Breast epithelium (tissue), 3 donors: ENCODE results near the gene OS9.

ENCODE experiments used
- POLR2A ChIP-seq: fragments of 450-650 bp; IDR thresholded peaks from one replicate; pipeline ENCODE4 v1.6.1; 2016; ENCODE audit warnings: antibody characterized with exemption, mild to moderate bottlenecking, moderate library complexity
- TF ChIP-seq, protein P1 (sequence below), 3 donors: fragments of 450-650 bp; IDR thresholded peaks; one replicate each; pipeline ENCODE4 v1.5.1; 2016 to 2017; ENCODE audit warnings: antibody characterized with exemption in 3 of 3, mild to moderate bottlenecking in 3 of 3, moderate library complexity in 3 of 3

DNA sequence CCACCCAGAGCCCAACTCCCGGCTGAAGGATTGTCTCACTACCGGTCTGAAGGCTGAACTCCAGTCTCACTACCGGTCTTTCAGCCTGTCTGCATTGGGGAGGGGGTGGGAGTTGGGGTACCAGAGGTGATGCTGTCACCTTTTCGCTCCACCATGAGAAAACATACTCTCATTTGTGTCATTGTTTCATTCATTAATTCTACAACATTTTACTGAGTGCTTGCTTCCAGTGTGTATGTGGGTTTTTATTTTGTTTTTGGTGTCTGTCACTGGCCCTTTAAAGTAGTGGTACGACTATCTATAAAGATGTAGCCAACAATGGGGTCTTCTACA lies 58.7 kb downstream of the OS9 start:
- TF ChIP-seq, protein P1, sequence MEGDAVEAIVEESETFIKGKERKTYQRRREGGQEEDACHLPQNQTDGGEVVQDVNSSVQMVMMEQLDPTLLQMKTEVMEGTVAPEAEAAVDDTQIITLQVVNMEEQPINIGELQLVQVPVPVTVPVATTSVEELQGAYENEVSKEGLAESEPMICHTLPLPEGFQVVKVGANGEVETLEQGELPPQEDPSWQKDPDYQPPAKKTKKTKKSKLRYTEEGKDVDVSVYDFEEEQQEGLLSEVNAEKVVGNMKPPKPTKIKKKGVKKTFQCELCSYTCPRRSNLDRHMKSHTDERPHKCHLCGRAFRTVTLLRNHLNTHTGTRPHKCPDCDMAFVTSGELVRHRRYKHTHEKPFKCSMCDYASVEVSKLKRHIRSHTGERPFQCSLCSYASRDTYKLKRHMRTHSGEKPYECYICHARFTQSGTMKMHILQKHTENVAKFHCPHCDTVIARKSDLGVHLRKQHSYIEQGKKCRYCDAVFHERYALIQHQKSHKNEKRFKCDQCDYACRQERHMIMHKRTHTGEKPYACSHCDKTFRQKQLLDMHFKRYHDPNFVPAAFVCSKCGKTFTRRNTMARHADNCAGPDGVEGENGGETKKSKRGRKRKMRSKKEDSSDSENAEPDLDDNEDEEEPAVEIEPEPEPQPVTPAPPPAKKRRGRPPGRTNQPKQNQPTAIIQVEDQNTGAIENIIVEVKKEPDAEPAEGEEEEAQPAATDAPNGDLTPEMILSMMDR (IDR thresholded peaks at IDR 0.05), result no peak
- no peak for TF ChIP-seq POLR2A
